Smooth muscle cell (in vitro differentiated cells): ENCODE data around the gene SPDYC. TPM values are rescaled to one million over a fixed set of nuclear protein-coding genes. Genes with fewer than 3 reads are reported as not detected.

Experiments used
- DNase-seq: peaks from one replicate; lab custom pipeline; 2025; ENCODE audit not compliant: unreplicated experiment; lab: John Stamatoyannopoulos, UW
- H2AFZ ChIP-seq: fragments of 200-600 bp; sonication (generic); 2 replicates; pipeline ENCODE4 v1.6.0; 2016; ENCODE audit warnings: antibody characterized with exemption, low read depth, mild to moderate bottlenecking
- H3F3A ChIP-seq: fragments of 200-600 bp; sonication (generic); 2 replicates; pipeline ENCODE4 v1.6.0; 2017; ENCODE audit warnings: antibody characterized with exemption, low read depth
- H3K27ac ChIP-seq: fragments of 200-600 bp; sonication (generic); 2 replicates; pipeline ENCODE4 v1.5.1; 2016; ENCODE audit warnings: low read depth, mild to moderate bottlenecking
- H3K27me3 ChIP-seq: fragments of 200-600 bp; sonication (generic); 2 replicates; pipeline ENCODE4 v1.6.1; 2016; ENCODE audit warnings: low read depth, mild to moderate bottlenecking
- H3K36me3 ChIP-seq: fragments of 200-600 bp; sonication (generic); 2 replicates; pipeline ENCODE4 v1.5.1; 2016; ENCODE audit warnings: low read depth
- H3K4me1 ChIP-seq: fragments of 200-600 bp; sonication (generic); 2 replicates; pipeline ENCODE4 v1.5.1; 2016; ENCODE audit warnings: low read depth
- H3K4me2 ChIP-seq: fragments of 200-600 bp; sonication (generic); 2 replicates; pipeline ENCODE4 v1.6.0; 2016; ENCODE audit warnings: mild to moderate bottlenecking
- H3K4me3 ChIP-seq: fragments of 200-600 bp; sonication (generic); 2 replicates; pipeline ENCODE4 v1.5.1; 2016; ENCODE audit warnings: mild to moderate bottlenecking
- H3K79me2 ChIP-seq: fragments of 200-600 bp; sonication (generic); 2 replicates; pipeline ENCODE4 v1.6.0; 2016; ENCODE audit warnings: low read depth, mild to moderate bottlenecking
- H3K9ac ChIP-seq: fragments of 200-600 bp; sonication (generic); 2 replicates; pipeline ENCODE4 v1.6.0; 2016; ENCODE audit warnings: low read depth
- H3K9me3 ChIP-seq: fragments of 200-600 bp; sonication (generic); replicated peaks from 2 replicates; pipeline ENCODE4 v1.5.1; 2016; ENCODE audit warnings: low read depth
- H4K20me1 ChIP-seq: fragments of 200-600 bp; sonication (generic); 2 replicates; pipeline ENCODE4 v1.6.0; 2016; ENCODE audit warnings: low read depth
- WGBS: methylation state at CpG from one replicate; pipeline ENCODE4 v1.1.7; 2016; ENCODE audit warnings: low lambda C conversion rate; 5-methylcytosine and 5-hydroxymethylcytosine counted together
- microRNA-seq: library from miRNA; unstranded; fragments of <30 nt; microRNA quantifications from one replicate; pipeline ENCODE4, GENCODE V29; 2016; ENCODE audit warnings: borderline number of aligned reads
- polyA plus RNA-seq: library from polyadenylated mRNA; unstranded; fragments of >200 nt; fragmentation: Nextera tagmentation; extraction: Ambion mirVana; gene quantifications from 2 replicates; pipeline ENCODE4 v1.2.1, GENCODE V29; 2016
- small RNA-seq: library from RNA; depleted of rRNA; stranded (forward); fragments of <200 nt; gene quantifications from one replicate; pipeline ENCODE3, GENCODE V24; 2014
- total RNA-seq: library from RNA; depleted of rRNA; stranded (reverse); fragments of >200 nt; gene quantifications from 2 replicates; pipeline ENCODE4 v1.2.3, GENCODE V29; 2014
- TF ChIP-seq, protein P1 (sequence below): fragments of 200-600 bp; sonication (generic); IDR thresholded peaks from 2 replicates; pipeline ENCODE4 v1.5.1; 2017; ENCODE audit warnings: borderline replicate concordance, mild to moderate bottlenecking, antibody characterized with exemption; ENCODE audit not compliant: insufficient read depth, poor library complexity, severe bottlenecking

The SPDYC gene
- total and polyA plus RNA-seq, 2 experiments from 2014 or later, result not detected

DNA sequence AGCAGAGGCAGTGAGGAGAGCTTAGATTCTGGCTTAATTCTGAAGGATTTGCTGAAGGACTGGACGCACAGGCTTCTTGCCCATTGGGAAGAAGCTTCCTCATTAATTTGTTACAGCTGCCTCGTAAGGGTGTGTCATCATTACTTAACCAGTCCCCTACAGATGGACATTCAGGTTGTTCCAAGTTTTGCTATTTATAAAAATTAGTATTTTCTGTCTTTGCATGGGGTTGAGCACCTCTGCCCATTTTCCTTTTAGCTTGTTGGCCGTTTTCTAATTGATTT, 49.8 kb downstream of the SPDYC start:
- Histone ChIP-seq H3K27ac (no peak overlapping the region), H3K27me3 (no peaks in the 10 kb centered on the region), H3F3A (no peaks in the 10 kb centered on the region), H4K20me1 (no peaks in the 10 kb centered on the region), H3K9me3 (no peaks in the 10 kb centered on the region), H3K79me2 (no peaks in the 10 kb centered on the region), H3K36me3 (no peaks in the 10 kb centered on the region), H3K9ac (no peak overlapping the region), H3K4me2 (no peak overlapping the region), H2AFZ (no peak overlapping the region), H3K4me1 (peaks cover 3% of the 10 kb centered on the region), H3K4me3 (no peak overlapping the region)
- WGBS, result 73% methylated on average over 3 of the region's 3 CpGs
- no peak for DNase-seq
- TF ChIP-seq, protein P1, sequence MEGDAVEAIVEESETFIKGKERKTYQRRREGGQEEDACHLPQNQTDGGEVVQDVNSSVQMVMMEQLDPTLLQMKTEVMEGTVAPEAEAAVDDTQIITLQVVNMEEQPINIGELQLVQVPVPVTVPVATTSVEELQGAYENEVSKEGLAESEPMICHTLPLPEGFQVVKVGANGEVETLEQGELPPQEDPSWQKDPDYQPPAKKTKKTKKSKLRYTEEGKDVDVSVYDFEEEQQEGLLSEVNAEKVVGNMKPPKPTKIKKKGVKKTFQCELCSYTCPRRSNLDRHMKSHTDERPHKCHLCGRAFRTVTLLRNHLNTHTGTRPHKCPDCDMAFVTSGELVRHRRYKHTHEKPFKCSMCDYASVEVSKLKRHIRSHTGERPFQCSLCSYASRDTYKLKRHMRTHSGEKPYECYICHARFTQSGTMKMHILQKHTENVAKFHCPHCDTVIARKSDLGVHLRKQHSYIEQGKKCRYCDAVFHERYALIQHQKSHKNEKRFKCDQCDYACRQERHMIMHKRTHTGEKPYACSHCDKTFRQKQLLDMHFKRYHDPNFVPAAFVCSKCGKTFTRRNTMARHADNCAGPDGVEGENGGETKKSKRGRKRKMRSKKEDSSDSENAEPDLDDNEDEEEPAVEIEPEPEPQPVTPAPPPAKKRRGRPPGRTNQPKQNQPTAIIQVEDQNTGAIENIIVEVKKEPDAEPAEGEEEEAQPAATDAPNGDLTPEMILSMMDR, result no peak

DNA sequence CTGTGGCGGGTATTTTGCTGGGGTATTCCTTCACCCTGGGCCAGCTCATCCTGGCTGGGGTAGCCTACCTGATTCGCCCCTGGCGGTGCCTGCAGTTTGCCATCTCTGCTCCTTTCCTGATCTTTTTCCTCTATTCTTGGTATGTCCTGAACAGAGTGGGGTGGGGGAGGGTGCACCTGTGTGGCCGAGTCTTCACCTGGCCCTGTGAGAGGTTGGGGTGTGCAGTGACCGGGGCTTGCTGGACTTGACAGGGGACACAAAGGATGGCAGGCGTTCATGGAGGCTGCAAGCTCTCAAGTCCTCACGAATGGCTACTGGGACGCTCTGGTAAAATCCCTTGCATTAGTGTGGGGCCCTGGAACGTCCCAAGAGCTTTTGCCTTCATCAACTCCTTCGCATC, 51.0 kb downstream of the SPDYC start:
- no peaks in the 10 kb centered on the region for H3F3A ChIP-seq
- WGBS, result 94% methylated on average over 10 of the region's 10 CpGs
- H3K4me2 ChIP-seq, result no peak overlapping the region
- peaks cover 11% of the 10 kb centered on the region for H3K4me1 ChIP-seq
- TF ChIP-seq, protein P1, result no peak
- H3K9ac ChIP-seq, result no peak overlapping the region
- no peak overlapping the region for H2AFZ ChIP-seq
- H3K27ac ChIP-seq, result no peak overlapping the region
- no peaks in the 10 kb centered on the region for H3K36me3 ChIP-seq
- no peaks in the 10 kb centered on the region for H3K27me3 ChIP-seq
- H3K9me3 ChIP-seq, result no peaks in the 10 kb centered on the region
- H3K79me2 ChIP-seq, result no peaks in the 10 kb centered on the region
- no peaks in the 10 kb centered on the region for H4K20me1 ChIP-seq
- DNase-seq, result no peak
- no peak overlapping the region for H3K4me3 ChIP-seq

Small RNAs within 50 kb of the gene (microRNA-seq; reads per million reads assigned to microRNA genes)
- 4.1 reads per million for gene MIR6751

Small RNAs within 50 kb of the gene (small RNA-seq; reads per million reads assigned to genes)
- gene HIGD1AP10 (0.18 reads per million), gene PDCL2P2 (not detected), gene RNU2-23P (0.11 reads per million)

Other genes with a start within 250 kb of the SPDYC start
- 14.9 and 20.7 TPM in 2 replicates for gene PPP2R5B, start 245.5 kb upstream of the SPDYC start, total RNA-seq
- gene PPP2R5B, start 245.5 kb upstream of the SPDYC start, polyA plus RNA-seq, result 32.7 and 36.6 TPM in 2 replicates
- not detected in 2 replicates for gene GPHA2, start 234.3 kb upstream of the SPDYC start, total RNA-seq
- 0.40 TPM in 1 of 2 replicates, not detected in the other for gene GPHA2, start 234.3 kb upstream of the SPDYC start, polyA plus RNA-seq
- not detected in 2 replicates for gene MAJIN, start 198.1 kb upstream of the SPDYC start, total RNA-seq
- not detected in 2 replicates for gene MAJIN, start 198.1 kb upstream of the SPDYC start, polyA plus RNA-seq
- not detected in 2 replicates for gene BATF2, start 173.3 kb upstream of the SPDYC start, total RNA-seq
- 0.41 TPM in 1 of 2 replicates, not detected in the other for gene BATF2, start 173.3 kb upstream of the SPDYC start, polyA plus RNA-seq
- gene ARL2, start 156.1 kb upstream of the SPDYC start, total RNA-seq, result 61.0 and 83.3 TPM in 2 replicates
- 116 and 122 TPM in 2 replicates for gene ARL2, start 156.1 kb upstream of the SPDYC start, polyA plus RNA-seq
- 9.4 and 14.8 TPM in 2 replicates for gene SNX15, start 142.8 kb upstream of the SPDYC start, total RNA-seq
- 24.7 and 25.1 TPM in 2 replicates for gene SNX15, start 142.8 kb upstream of the SPDYC start, polyA plus RNA-seq
- 7.4 and 7.6 TPM in 2 replicates for gene SAC3D1, start 129.0 kb upstream of the SPDYC start, total RNA-seq
- gene SAC3D1, start 129.0 kb upstream of the SPDYC start, polyA plus RNA-seq, result 26.2 and 33.3 TPM in 2 replicates
- 1.0 and 1.8 TPM in 2 replicates for gene NAALADL1, start 111.7 kb upstream of the SPDYC start, total RNA-seq
- gene NAALADL1, start 111.7 kb upstream of the SPDYC start, polyA plus RNA-seq, result 2.0 and 7.0 TPM in 2 replicates
- 8.0 and 8.3 TPM in 2 replicates for gene CDCA5, start 86.2 kb upstream of the SPDYC start, total RNA-seq
- 8.5 and 11.2 TPM in 2 replicates for gene CDCA5, start 86.2 kb upstream of the SPDYC start, polyA plus RNA-seq
- 49.1 and 91.0 TPM in 2 replicates for gene ZFPL1, start 86.0 kb upstream of the SPDYC start, total RNA-seq
- 81.0 and 87.1 TPM in 2 replicates for gene ZFPL1, start 86.0 kb upstream of the SPDYC start, polyA plus RNA-seq
- 104 and 154 TPM in 2 replicates for gene VPS51, start 74.0 kb upstream of the SPDYC start, total RNA-seq
- 55.2 and 65.0 TPM in 2 replicates for gene VPS51, start 74.0 kb upstream of the SPDYC start, polyA plus RNA-seq
- gene TM7SF2, start 58.4 kb upstream of the SPDYC start, total RNA-seq, result 16.8 and 26.9 TPM in 2 replicates
- gene TM7SF2, start 58.4 kb upstream of the SPDYC start, polyA plus RNA-seq, result 17.4 and 43.1 TPM in 2 replicates
- 9.1 and 13.8 TPM in 2 replicates for gene ZNHIT2, start 52.5 kb upstream of the SPDYC start, total RNA-seq
- 14.5 and 19.5 TPM in 2 replicates for gene ZNHIT2, start 52.5 kb upstream of the SPDYC start, polyA plus RNA-seq
- 373 and 509 TPM in 2 replicates for gene FAU, start 48.1 kb upstream of the SPDYC start, total RNA-seq
- 537 and 578 TPM in 2 replicates for gene FAU, start 48.1 kb upstream of the SPDYC start, polyA plus RNA-seq
- gene MRPL49, start 47.9 kb upstream of the SPDYC start, total RNA-seq, result 28.2 and 43.0 TPM in 2 replicates
- gene MRPL49, start 47.9 kb upstream of the SPDYC start, polyA plus RNA-seq, result 53.2 and 55.4 TPM in 2 replicates
- 39.9 and 52.0 TPM in 2 replicates for gene SYVN1, start 35.7 kb upstream of the SPDYC start, total RNA-seq
- gene SYVN1, start 35.7 kb upstream of the SPDYC start, polyA plus RNA-seq, result 30.0 and 32.0 TPM in 2 replicates
- 93.0 and 126 TPM in 2 replicates for gene CAPN1, start 11.7 kb downstream of the SPDYC start, total RNA-seq
- gene CAPN1, start 11.7 kb downstream of the SPDYC start, polyA plus RNA-seq, result 109 and 149 TPM in 2 replicates
- gene POLA2, start 91.7 kb downstream of the SPDYC start, total RNA-seq, result 2.5 and 4.4 TPM in 2 replicates
- 8.4 and 9.2 TPM in 2 replicates for gene POLA2, start 91.7 kb downstream of the SPDYC start, polyA plus RNA-seq
- gene CDC42EP2, start 144.6 kb downstream of the SPDYC start, total RNA-seq, result 0.94 and 4.0 TPM in 2 replicates
- 7.8 and 13.0 TPM in 2 replicates for gene CDC42EP2, start 144.6 kb downstream of the SPDYC start, polyA plus RNA-seq
- gene DPF2, start 163.6 kb downstream of the SPDYC start, total RNA-seq, result 40.1 and 40.5 TPM in 2 replicates
- 69.4 and 82.1 TPM in 2 replicates for gene DPF2, start 163.6 kb downstream of the SPDYC start, polyA plus RNA-seq
- gene TIGD3, start 184.5 kb downstream of the SPDYC start, total RNA-seq, result 0.49 TPM in 1 of 2 replicates, not detected in the other
- not detected in 2 replicates for gene TIGD3, start 184.5 kb downstream of the SPDYC start, polyA plus RNA-seq
- 0.81 and 2.2 TPM in 2 replicates for gene SLC25A45, start 212.4 kb downstream of the SPDYC start, total RNA-seq
- 3.4 and 7.7 TPM in 2 replicates for gene SLC25A45, start 212.4 kb downstream of the SPDYC start, polyA plus RNA-seq
- gene FRMD8, start 216.4 kb downstream of the SPDYC start, total RNA-seq, result 16.7 and 19.1 TPM in 2 replicates
- gene FRMD8, start 216.4 kb downstream of the SPDYC start, polyA plus RNA-seq, result 37.8 and 40.8 TPM in 2 replicates